Mesenchymal stem cell (in vitro differentiated cells and primary cell): ENCODE data around the gene HOXB2.

Experiments
- DNase-seq: peaks from one replicate; pipeline ENCODE4 v3.0.0-alpha.2; 2013
- H2AFZ ChIP-seq: one replicate; pipeline ENCODE4 v1.6.1; 2013; ENCODE audit warnings: low read depth, mild to moderate bottlenecking, control low read depth, inconsistent platforms, low read length, moderate library complexity
- H2AK5ac ChIP-seq: 2 replicates; pipeline ENCODE4 v1.6.1; 2013; ENCODE audit warnings: low read length, moderate library complexity, mild to moderate bottlenecking, inconsistent platforms; ENCODE audit not compliant: severe bottlenecking
- H2BK120ac ChIP-seq: one replicate; pipeline ENCODE4 v1.6.1; 2013; ENCODE audit warnings: low read depth, mild to moderate bottlenecking, inconsistent platforms, low read length, moderate library complexity
- H2BK12ac ChIP-seq, 2 experiments: one replicate each; pipeline ENCODE4 v1.6.1; 2013; ENCODE audit warnings: inconsistent platforms in 2 of 2, low read length in 2 of 2, mild to moderate bottlenecking in 2 of 2, moderate library complexity in 2 of 2, control low read depth in 1 of 2
- H2BK15ac ChIP-seq: one replicate; pipeline ENCODE4 v1.6.1; 2013; ENCODE audit warnings: mild to moderate bottlenecking, low read depth, inconsistent platforms; ENCODE audit not compliant: poor library complexity, severe bottlenecking
- H2BK5ac ChIP-seq: 2 replicates; pipeline ENCODE4 v1.6.1; 2013; ENCODE audit warnings: low read depth, mild to moderate bottlenecking, low read length, control low read depth, inconsistent platforms; ENCODE audit not compliant: poor library complexity, severe bottlenecking
- H3K14ac ChIP-seq, 2 experiments: one replicate each; pipeline ENCODE4 v1.6.1; 2013; ENCODE audit warnings: inconsistent platforms in 2 of 2, low read length in 2 of 2, control low read depth in 1 of 2, mild to moderate bottlenecking in 1 of 2, moderate library complexity in 1 of 2
- H3K18ac ChIP-seq, 2 experiments: one replicate each; pipeline ENCODE4 v1.6.1; 2013; ENCODE audit warnings: inconsistent platforms in 2 of 2, low read length in 2 of 2, control low read depth in 1 of 2, low read depth in 1 of 2, mild to moderate bottlenecking in 1 of 2
- H3K23ac ChIP-seq, 2 experiments: one replicate each; pipeline ENCODE4 v1.6.1; 2013; ENCODE audit warnings: inconsistent platforms in 2 of 2, low read length in 2 of 2, mild to moderate bottlenecking in 2 of 2, moderate library complexity in 2 of 2, control low read depth in 1 of 2
- H3K27ac ChIP-seq: 2 replicates; pipeline ENCODE4 v1.5.1; 2013; ENCODE audit warnings: mild to moderate bottlenecking, moderate library complexity, low read length, control low read depth, inconsistent platforms; ENCODE audit not compliant: poor library complexity, severe bottlenecking
- H3K27me3 ChIP-seq, 2 experiments: 2 replicates each; pipeline versions ENCODE4 v1.6.1 to v1.7.0; 2013; ENCODE audit warnings: low read length in 2 of 2, mild to moderate bottlenecking in 2 of 2, moderate library complexity in 2 of 2, control low read depth in 1 of 2, inconsistent platforms in 1 of 2; ENCODE audit not compliant: control insufficient read depth in 1 of 2, insufficient read depth in 1 of 2
- H3K36me3 ChIP-seq, 2 experiments: 2 replicates each; pipeline versions ENCODE4 v1.6.1 to v1.7.0; 2013; ENCODE audit warnings: low read length in 2 of 2, control low read depth in 1 of 2, inconsistent platforms in 1 of 2, low read depth in 1 of 2, mild to moderate bottlenecking in 1 of 2; ENCODE audit not compliant: insufficient read depth in 2 of 2, control insufficient read depth in 1 of 2
- H3K4ac ChIP-seq, 2 experiments: one replicate each; pipeline ENCODE4 v1.6.1; 2013; ENCODE audit warnings: inconsistent platforms in 2 of 2, low read length in 2 of 2, mild to moderate bottlenecking in 2 of 2, moderate library complexity in 2 of 2, control low read depth in 1 of 2, low read depth in 1 of 2
- H3K4me1 ChIP-seq: 2 replicates; pipeline ENCODE4 v1.6.1; 2013; ENCODE audit warnings: low read depth, low read length, control low read depth; ENCODE audit not compliant: control insufficient read depth, insufficient read depth
- H3K4me2 ChIP-seq: 2 replicates; pipeline ENCODE4 v1.6.1; 2013; ENCODE audit warnings: low read length, mild to moderate bottlenecking, inconsistent platforms; ENCODE audit not compliant: poor library complexity, severe bottlenecking
- H3K4me3 ChIP-seq, 2 experiments: 2 replicates each; pipeline versions ENCODE4 v1.5.1 to v1.7.0; 2013; ENCODE audit warnings: low read length in 2 of 2, mild to moderate bottlenecking in 2 of 2, control low read depth in 1 of 2, low read depth in 1 of 2; ENCODE audit not compliant: insufficient read depth in 1 of 2
- H3K79me1 ChIP-seq: replicated peaks from 2 replicates; pipeline ENCODE4 v1.6.1; 2013; ENCODE audit warnings: mild to moderate bottlenecking, control low read depth, low read length, inconsistent platforms; ENCODE audit not compliant: poor library complexity, severe bottlenecking
- H3K9ac ChIP-seq: 2 replicates; pipeline ENCODE4 v1.7.0; 2013; ENCODE audit warnings: mild to moderate bottlenecking, low read length, moderate library complexity
- H3K9me3 ChIP-seq: 2 replicates; pipeline ENCODE4 v1.7.0; 2013; ENCODE audit warnings: mild to moderate bottlenecking, low read length; ENCODE audit not compliant: control insufficient read depth
- H4K8ac ChIP-seq: one replicate; pipeline ENCODE4 v1.6.1; 2013; ENCODE audit warnings: inconsistent platforms, mild to moderate bottlenecking, low read length, moderate library complexity
- H4K91ac ChIP-seq: one replicate; pipeline ENCODE4 v1.6.1; 2013; ENCODE audit warnings: mild to moderate bottlenecking, low read length, inconsistent platforms
- WGBS: methylation state at CpG from one replicate; pipeline ENCODE4 v1.1.7; 2013; ENCODE audit warnings: mixed read lengths; 5-methylcytosine and 5-hydroxymethylcytosine counted together

The HOXB2 gene

DNA sequence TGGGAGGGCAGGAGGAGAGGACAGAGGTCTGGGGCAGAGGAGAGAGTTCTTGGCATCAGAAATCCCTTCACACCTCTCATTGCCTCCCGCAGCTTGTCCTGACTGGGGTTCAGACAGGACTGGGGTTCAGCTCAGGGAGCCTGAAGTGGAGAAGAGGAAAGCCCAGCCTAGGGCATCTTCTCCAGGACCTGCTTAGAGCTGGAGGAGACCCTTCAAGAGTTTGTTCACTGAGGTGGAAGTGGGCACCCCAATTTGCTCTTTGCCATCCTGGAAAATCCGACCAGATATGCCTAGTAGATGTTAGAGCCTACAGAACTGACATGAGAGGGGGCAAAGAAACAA, 43.1 kb upstream of the HOXB2 start:
- 10% methylated on average over 2 of the region's 2 CpGs for WGBS
- peaks cover 10 to 12% of the 10 kb centered on the region in 2 experiments for H3K36me3 ChIP-seq

DNA sequence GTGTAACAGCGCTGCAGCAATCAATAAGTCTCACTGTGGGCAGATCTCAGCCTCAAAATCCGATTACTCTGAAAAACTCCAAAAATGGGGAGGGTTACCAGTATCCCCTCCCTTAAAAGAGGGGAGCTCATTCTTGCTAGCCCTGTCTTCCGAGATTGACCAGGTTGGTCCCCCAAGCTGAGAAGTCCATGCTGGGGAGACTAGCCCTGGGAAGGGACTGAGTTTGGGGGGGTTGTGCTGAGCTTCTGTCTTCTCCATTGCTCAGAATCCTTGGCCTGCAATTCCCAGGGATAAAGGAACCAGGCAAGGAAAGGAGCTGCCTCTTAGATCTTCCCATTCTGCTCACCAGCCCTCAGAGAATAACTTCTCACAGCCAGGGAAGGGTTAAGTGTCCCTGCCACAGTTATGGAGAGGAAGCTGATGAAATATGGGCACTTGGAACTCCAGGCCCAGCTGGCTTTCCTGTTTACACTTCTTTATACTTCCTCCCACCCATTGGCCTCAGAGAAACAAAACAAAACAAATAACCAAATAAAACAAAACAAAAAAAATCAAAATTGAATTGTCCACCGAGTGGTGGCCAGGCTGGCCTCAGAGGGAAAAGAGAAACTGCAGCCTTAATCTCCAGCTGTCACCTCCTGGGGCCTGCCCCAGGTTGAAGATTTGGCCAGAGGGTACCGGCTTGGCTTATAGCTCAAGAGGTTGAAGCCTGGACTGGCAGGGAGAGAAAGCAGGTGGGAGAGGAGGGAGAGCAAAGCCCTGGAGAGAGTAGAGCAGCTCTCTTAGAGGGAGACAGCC, 42.6 kb upstream of the HOXB2 start:
- Histone ChIP-seq H3K23ac (peak overlapping the region in 1 of 2 experiments; percentile 75), H2BK5ac (no peak overlapping the region), H2BK15ac (peak overlapping the region; percentile 86), H2BK120ac (peak overlapping the region; percentile 89), H3K4me3 (peak overlapping the region in 1 of 2 experiments; percentile 96), H3K9ac (peak overlapping the region; percentile 98), H3K4ac (peak overlapping the region; percentile 87 to 96), H3K27me3 (peaks cover 0 to 4% of the 10 kb centered on the region in 2 experiments), H3K27ac (peak overlapping the region; percentile 3), H4K8ac (peak overlapping the region; percentile 85), H2AK5ac (peak overlapping the region; percentile 49), H3K36me3 (peaks cover 10 to 12% of the 10 kb centered on the region in 2 experiments), H4K91ac (peak overlapping the region; percentile 87), H3K9me3 (no peaks in the 10 kb centered on the region), H3K79me1 (peaks cover 7% of the 10 kb centered on the region), H3K18ac (peak overlapping the region; percentile 92 to 99), H2BK12ac (peak overlapping the region; percentile 25 to 67), H3K4me2 (peak overlapping the region; percentile 60), H3K14ac (peak overlapping the region in 1 of 2 experiments; percentile 93), H3K4me1 (peaks cover 34% of the 10 kb centered on the region), H2AFZ (no peak overlapping the region)
- DNase-seq, result peak; percentile 93
- 4% methylated on average over 5 of the region's 5 CpGs for WGBS

More for the DNA sequence above, 43.1 kb upstream of the HOXB2 start:
- peaks cover 0 to 4% of the 10 kb centered on the region in 2 experiments for H3K27me3 ChIP-seq
- H2BK120ac ChIP-seq, result peak overlapping the region; percentile 65
- H3K18ac ChIP-seq, result peak overlapping the region; percentile 92 to 96
- H3K4ac ChIP-seq, result peak overlapping the region; percentile 87 to 96
- H2BK12ac ChIP-seq, result peak overlapping the region in 1 of 2 experiments; percentile 37
- H3K23ac ChIP-seq, result peak overlapping the region in 1 of 2 experiments; percentile 75
- H3K4me3 ChIP-seq, result peak overlapping the region in 1 of 2 experiments; percentile 96
- no peak overlapping the region for H2AFZ ChIP-seq
- peaks cover 31% of the 10 kb centered on the region for H3K4me1 ChIP-seq
- peak overlapping the region; percentile 2 for H3K27ac ChIP-seq
- peak overlapping the region in 1 of 2 experiments; percentile 73 for H3K14ac ChIP-seq
- H2AK5ac ChIP-seq, result no peak overlapping the region
- H3K9ac ChIP-seq, result peak overlapping the region; percentile 98
- peak overlapping the region; percentile 60 for H3K4me2 ChIP-seq
- DNase-seq, result no peak
- H2BK15ac ChIP-seq, result no peak overlapping the region
- peak overlapping the region; percentile 70 for H4K8ac ChIP-seq
- no peaks in the 10 kb centered on the region for H3K9me3 ChIP-seq
- peak overlapping the region; percentile 36 for H4K91ac ChIP-seq
- H3K79me1 ChIP-seq, result peaks cover 5% of the 10 kb centered on the region
- no peak overlapping the region for H2BK5ac ChIP-seq

DNA sequence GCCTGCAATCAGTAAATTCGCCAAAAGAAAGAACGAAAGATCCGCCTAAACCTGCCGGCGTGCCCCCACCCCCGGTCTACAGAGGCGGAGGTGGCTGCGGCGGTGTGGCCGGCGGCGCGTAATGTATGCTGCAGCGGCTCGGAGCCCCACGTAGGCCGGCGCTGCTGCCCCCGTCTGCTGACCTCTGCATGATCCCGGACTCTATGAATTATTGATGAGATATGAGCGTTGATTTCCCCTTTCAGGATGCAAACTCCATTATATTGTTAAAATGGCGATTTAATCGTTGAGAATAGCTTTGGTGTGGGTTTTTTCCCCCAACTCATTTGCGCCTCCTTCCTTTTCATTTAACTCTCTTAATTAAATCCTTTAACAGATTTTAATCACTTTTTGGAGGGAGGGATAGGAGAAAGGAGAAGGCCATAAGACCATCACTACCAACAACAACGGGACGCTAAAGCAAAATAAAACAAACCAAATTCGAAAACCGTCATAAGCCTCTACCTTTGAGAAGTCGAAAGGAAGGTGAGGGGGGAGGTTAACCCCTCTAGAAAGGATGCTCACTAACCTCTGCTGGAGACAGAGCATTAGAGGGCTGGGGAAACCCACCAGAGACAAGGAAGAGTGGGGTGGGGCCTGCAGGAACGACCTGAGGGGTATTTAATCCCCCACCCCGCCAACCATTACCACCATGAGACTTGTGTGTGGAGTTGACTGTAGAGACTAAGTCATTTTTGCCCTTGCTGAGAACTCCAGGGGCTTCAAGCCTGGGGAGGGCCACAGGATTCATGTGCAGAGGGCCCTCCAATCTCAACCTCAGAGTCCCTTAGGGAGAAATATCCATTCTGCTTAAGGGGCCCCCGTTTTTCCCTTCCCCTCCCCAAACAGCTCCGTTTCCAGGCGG, 41.7 kb upstream of the HOXB2 start:
- H2AFZ ChIP-seq, result no peak overlapping the region
- H3K23ac ChIP-seq, result peak overlapping the region in 1 of 2 experiments; percentile 79
- peak overlapping the region; percentile 25 to 84 for H2BK12ac ChIP-seq
- peak overlapping the region; percentile 71 for H3K27ac ChIP-seq
- H3K18ac ChIP-seq, result peak overlapping the region; percentile 88 to 99
- peak overlapping the region; percentile 98 for H3K9ac ChIP-seq
- H3K36me3 ChIP-seq, result peaks cover 8% of the 10 kb centered on the region in 2 experiments
- H3K4me3 ChIP-seq, result peak overlapping the region; percentile 45 to 96
- H3K4ac ChIP-seq, result peak overlapping the region; percentile 39 to 96
- H2BK15ac ChIP-seq, result peak overlapping the region; percentile 86
- H3K4me1 ChIP-seq, result peaks cover 30% of the 10 kb centered on the region
- peaks cover 0 to 4% of the 10 kb centered on the region in 2 experiments for H3K27me3 ChIP-seq
- WGBS, result under 1% methylated on average over 17 of the region's 34 CpGs
- DNase-seq, result no peak
- H2BK5ac ChIP-seq, result no peak overlapping the region
- peak overlapping the region; percentile 82 for H3K4me2 ChIP-seq
- peak overlapping the region; percentile 87 for H4K91ac ChIP-seq
- peak overlapping the region; percentile 10 for H2AK5ac ChIP-seq
- no peak overlapping the region for H3K14ac ChIP-seq
- H2BK120ac ChIP-seq, result peak overlapping the region; percentile 89
- no peak overlapping the region for H4K8ac ChIP-seq
- H3K79me1 ChIP-seq, result peaks cover 7% of the 10 kb centered on the region
- H3K9me3 ChIP-seq, result no peaks in the 10 kb centered on the region
